IPS DF 6.9 (cell line): ENCODE measurements around the gene C1orf21.
"Not testable (repeated sequence)": the region's sequence is repeated elsewhere in the genome, so short reads cannot be mapped to it uniquely, and the experiment has no call there.

Experiments used
- DNase-seq: peaks from one replicate; pipeline ENCODE4 v3.0.0-alpha.2; 2013; ENCODE audit warnings: low read depth, low spot score
- H3K27ac ChIP-seq: one replicate; pipeline ENCODE4 v1.5.1; 2013; ENCODE audit warnings: low read length, control low read depth
- H3K27me3 ChIP-seq: 2 replicates; pipeline ENCODE4 v1.6.1; 2013; ENCODE audit warnings: mild to moderate bottlenecking, low read length; ENCODE audit not compliant: control insufficient read depth, insufficient read depth
- H3K36me3 ChIP-seq: 2 replicates; pipeline ENCODE4 v1.6.1; 2013; ENCODE audit warnings: low read length; ENCODE audit not compliant: control insufficient read depth, insufficient read depth
- H3K4me1 ChIP-seq: 2 replicates; pipeline ENCODE4 v1.6.1; 2013; ENCODE audit warnings: low read length; ENCODE audit not compliant: control insufficient read depth, insufficient read depth
- H3K4me3 ChIP-seq: 2 replicates; pipeline ENCODE4 v1.5.1; 2013; ENCODE audit warnings: mild to moderate bottlenecking, low read length
- H3K9me3 ChIP-seq: 2 replicates; pipeline ENCODE4 v1.6.1; 2013; ENCODE audit warnings: low read length, inconsistent platforms; ENCODE audit not compliant: control insufficient read depth, insufficient read depth
- WGBS: extraction: QIAGEN DNeasy Blood & Tissue Kit; methylation state at CpG from one replicate; pipeline ENCODE4 v1.1.7; 2013; ENCODE audit warnings: mixed read lengths, missing lambda C conversion rate; ENCODE audit not compliant: insufficient read length, insufficient coverage; 5-methylcytosine and 5-hydroxymethylcytosine counted together

The C1orf21 gene

GRCh38 chr1:184610876-184611595 is 224.2 kb downstream of the C1orf21 start:
- Histone ChIP-seq H3K27ac (no peak overlapping the region), H3K36me3 (no peaks in the 10 kb centered on the region), H3K27me3 (no peaks in the 10 kb centered on the region), H3K4me1 (no peaks in the 10 kb centered on the region), H3K9me3 (no peaks in the 10 kb centered on the region), H3K4me3 (no peak overlapping the region)
- no CpG with 5 or more reads among the region's 12 CpGs for WGBS
- DNase-seq = no peak

- WGBS = no CpG with 5 or more reads among the region's 5 CpGs
Observed at GRCh38 chr1:184612229-184612628, 225.4 kb downstream of the C1orf21 start.

GRCh38 chr1:184614667-184615066 is 227.8 kb downstream of the C1orf21 start:
- WGBS = no CpG with 5 or more reads among the region's 7 CpGs
- DNase-seq = no peak
- no peak overlapping the region for H3K4me3 ChIP-seq
- no peak overlapping the region for H3K27ac ChIP-seq
- H3K9me3 ChIP-seq = no peaks in the 10 kb centered on the region
- no peaks in the 10 kb centered on the region for H3K36me3 ChIP-seq
- H3K27me3 ChIP-seq = no peaks in the 10 kb centered on the region
- H3K4me1 ChIP-seq = no peaks in the 10 kb centered on the region

More at GRCh38 chr1:184612229-184612628, 225.4 kb downstream of the C1orf21 start:
- not testable (repeated sequence) for H3K9me3 ChIP-seq, DNase-seq, H3K27ac ChIP-seq, H3K27me3 ChIP-seq, H3K4me3 ChIP-seq, H3K4me1 ChIP-seq, H3K36me3 ChIP-seq

GRCh38 chr1:184615301-184615700 is 228.5 kb downstream of the C1orf21 start:
- DNase-seq = no peak

GRCh38 chr1:184616504-184616903 is 229.7 kb downstream of the C1orf21 start:
- Histone ChIP-seq H3K27me3 (no peaks in the 10 kb centered on the region), H3K36me3 (no peaks in the 10 kb centered on the region), H3K9me3 (no peaks in the 10 kb centered on the region), H3K27ac (no peak overlapping the region), H3K4me1 (no peaks in the 10 kb centered on the region), H3K4me3 (no peak overlapping the region)
- no peak for DNase-seq
- no CpG with 5 or more reads among the region's 6 CpGs for WGBS

More at GRCh38 chr1:184615301-184615700, 228.5 kb downstream of the C1orf21 start:
- H3K27ac ChIP-seq = no peak overlapping the region
- H3K4me1 ChIP-seq = no peaks in the 10 kb centered on the region
- H3K9me3 ChIP-seq = no peaks in the 10 kb centered on the region
- H3K4me3 ChIP-seq = no peak overlapping the region
- no peaks in the 10 kb centered on the region for H3K27me3 ChIP-seq
- no peaks in the 10 kb centered on the region for H3K36me3 ChIP-seq
- WGBS = no CpG with 5 or more reads among the region's 5 CpGs

GRCh38 chr1:184617433-184618029 is 230.7 kb downstream of the C1orf21 start:
- no peak overlapping the region for H3K4me3 ChIP-seq
- no peak overlapping the region for H3K27ac ChIP-seq
- H3K4me1 ChIP-seq = no peaks in the 10 kb centered on the region
- no CpG with 5 or more reads among the region's 3 CpGs for whole genome bisulfite sequencing
- DNase-seq = no peak
- no peaks in the 10 kb centered on the region for H3K27me3 ChIP-seq
- no peaks in the 10 kb centered on the region for H3K36me3 ChIP-seq
- H3K9me3 ChIP-seq = no peaks in the 10 kb centered on the region

GRCh38 chr1:184618851-184619250 is 232.0 kb downstream of the C1orf21 start:
- no CpG with 5 or more reads among the region's 3 CpGs for WGBS

GRCh38 chr1:184620469-184620868 is 233.6 kb downstream of the C1orf21 start:
- Histone ChIP-seq H3K4me3 (no peak overlapping the region), H3K27ac (no peak overlapping the region), H3K27me3 (no peaks in the 10 kb centered on the region), H3K36me3 (no peaks in the 10 kb centered on the region), H3K4me1 (no peaks in the 10 kb centered on the region), H3K9me3 (no peaks in the 10 kb centered on the region)
- no peak for DNase-seq

More at GRCh38 chr1:184618851-184619250, 232.0 kb downstream of the C1orf21 start:
- Histone ChIP-seq H3K27me3 (no peaks in the 10 kb centered on the region), H3K4me1 (no peaks in the 10 kb centered on the region), H3K27ac (no peak overlapping the region), H3K36me3 (no peaks in the 10 kb centered on the region), H3K4me3 (no peak overlapping the region), H3K9me3 (no peaks in the 10 kb centered on the region)
- no peak for DNase-seq

GRCh38 chr1:184621260-184621659 is 234.4 kb downstream of the C1orf21 start:
- no peak for DNase-seq
- Histone ChIP-seq H3K9me3 (no peaks in the 10 kb centered on the region), H3K36me3 (no peaks in the 10 kb centered on the region), H3K27me3 (no peaks in the 10 kb centered on the region), H3K4me3 (no peak overlapping the region), H3K4me1 (no peaks in the 10 kb centered on the region), H3K27ac (no peak overlapping the region)
- no CpG with 5 or more reads among the region's 5 CpGs for WGBS

GRCh38 chr1:184622136-184622823 is 235.5 kb downstream of the C1orf21 start:
- no peaks in the 10 kb centered on the region for H3K36me3 ChIP-seq
- no peak for DNase-seq
- H3K9me3 ChIP-seq = no peaks in the 10 kb centered on the region
- no CpG with 5 or more reads among the region's 9 CpGs for WGBS
- no peak overlapping the region for H3K27ac ChIP-seq
- H3K4me3 ChIP-seq = no peak overlapping the region
- no peaks in the 10 kb centered on the region for H3K4me1 ChIP-seq
- H3K27me3 ChIP-seq = no peaks in the 10 kb centered on the region
